Vagina (tissue), 2 donors: ENCODE data around the gene TULP1. TPM values are rescaled to one million over a fixed set of nuclear protein-coding genes. Genes with fewer than 3 reads are reported as not detected.

ENCODE experiments used
- DNase-seq, 2 donors: peaks; one replicate each; pipeline ENCODE4 v3.0.0-alpha.2; 2017; ENCODE audit errors: extremely low spot score in 2 of 2
- H3K27ac ChIP-seq: fragments of 200-600 bp; sonication (generic); one replicate; pipeline ENCODE4 v1.5.1; 2019
- H3K27me3 ChIP-seq: fragments of 200-600 bp; sonication (generic); one replicate; pipeline ENCODE4 v1.5.1; 2019
- H3K36me3 ChIP-seq, 2 donors: fragments of 200-600 bp; sonication (generic); one replicate each; pipeline ENCODE4 v1.5.1; 2017 to 2019
- H3K4me1 ChIP-seq: fragments of 200-600 bp; sonication (generic); one replicate; pipeline ENCODE4 v1.5.1; 2019
- H3K4me3 ChIP-seq, 2 donors: fragments of 200-600 bp; sonication (generic); 1 replicate in 1 of 2; 2 replicates in 1 of 2; pipeline ENCODE4 v1.5.1; 2016 to 2019
- H3K9me3 ChIP-seq: fragments of 200-600 bp; sonication (generic); one replicate; pipeline ENCODE4 v1.5.1; 2019
- CTCF ChIP-seq, 3 experiments: fragments of 450-650 bp in 2 of 3; fragments of 200-600 bp in 1 of 3; sonication (generic) in 1 of 3; IDR thresholded peaks; one replicate each; pipeline ENCODE4 v1.5.1; 2017 to 2019; ENCODE audit warnings: antibody characterized with exemption in 3 of 3, mild to moderate bottlenecking in 2 of 3, moderate library complexity in 2 of 3
- POLR2A ChIP-seq, 2 donors: fragments of 450-650 bp; IDR thresholded peaks; one replicate each; pipeline ENCODE4 v1.6.1; 2017; ENCODE audit warnings: antibody characterized with exemption in 2 of 2, mild to moderate bottlenecking in 2 of 2, moderate library complexity in 2 of 2
- POLR2AphosphoS5 ChIP-seq, 2 donors: sonication (generic); formaldehyde crosslinking; IDR thresholded peaks; one replicate each; pipeline ENCODE4 v1.9.0; 2017; ENCODE audit warnings: antibody characterized with exemption in 2 of 2, mild to moderate bottlenecking in 2 of 2, low read depth in 1 of 2; ENCODE audit not compliant: insufficient read depth in 1 of 2
- intact Hi-C: fragments of 100-400 bp; cut with DNase I; formaldehyde crosslinking; loops from one replicate; pipeline ENCODE4 v1.15.1; 2023
- total RNA-seq: library from RNA; depleted of rRNA; stranded (reverse); fragments of >200 nt; gene quantifications from one replicate; pipeline ENCODE4 v1.2.3, GENCODE V29; 2016

TULP1 gene
- total RNA-seq, 1 donor from 2014 or later, result not detected

GRCh38 chr6:35468181-35468979 is 44.3 kb downstream of the TULP1 start, which contains the start of gene RPL10A:
Gene RPL10A (plus strand): TSS chr6:35468401. CDS start chr6:35468435, 34 bp downstream.
- peak in 1 of 2 donors; percentile 97 for DNase-seq
- intact Hi-C loops, result no loop called here
- Histone ChIP-seq H3K27me3 (no peaks in the 10 kb centered on the region), H3K4me1 (peaks cover 39% of the 10 kb centered on the region), H3K27ac (peak within 1 kb of the TSS; percentile 91), H3K9me3 (no peaks in the 10 kb centered on the region), H3K4me3 (peak within 1 kb of the TSS; percentile 75 to 76), H3K36me3 (peaks cover 0 to 23% of the 10 kb centered on the region in 2 donors)
- TF ChIP-seq POLR2A (IDR thresholded peaks at IDR 0.05) (peak in 1 of 2 donors; percentile 91), POLR2AphosphoS5 (IDR thresholded peaks at IDR 0.05; ENCODE audit: insufficient read depth in 1 of 2, low read depth in 1 of 2) (peak; percentile 94 to 99), CTCF (IDR thresholded peaks at IDR 0.05) (peak; percentile 89 to 97 (median 96))

GRCh38 chr6:35465646-35466045 is 47.0 kb downstream of the TULP1 start:
- Histone ChIP-seq H3K36me3 (peaks cover 0 to 15% of the 10 kb centered on the region in 2 donors), H3K27ac (no peak overlapping the region), H3K9me3 (no peaks in the 10 kb centered on the region), H3K4me3 (no peak overlapping the region), H3K4me1 (peaks cover 22% of the 10 kb centered on the region), H3K27me3 (no peaks in the 10 kb centered on the region)
- no peak for DNase-seq
- intact Hi-C loops, result no loop called here
- TF ChIP-seq POLR2AphosphoS5 (IDR thresholded peaks at IDR 0.05; ENCODE audit: insufficient read depth in 1 of 2, low read depth in 1 of 2), result no peak
- no peak for TF ChIP-seq POLR2A (IDR thresholded peaks at IDR 0.05)
- TF ChIP-seq CTCF (IDR thresholded peaks at IDR 0.05), result no peak

- Histone ChIP-seq H3K36me3 (peaks cover 0 to 24% of the 10 kb centered on the region in 2 donors), H3K27me3 (no peaks in the 10 kb centered on the region), H3K4me3 (no peak overlapping the region), H3K9me3 (no peaks in the 10 kb centered on the region), H3K27ac (no peak overlapping the region), H3K4me1 (peaks cover 5% of the 10 kb centered on the region)
- TF ChIP-seq POLR2AphosphoS5 (IDR thresholded peaks at IDR 0.05; ENCODE audit: insufficient read depth in 1 of 2, low read depth in 1 of 2) (no peak), CTCF (IDR thresholded peaks at IDR 0.05) (no peak)
- intact Hi-C loops, result no loop called here
- no peak for DNase-seq
These were observed 49.4 kb downstream of the TULP1 start for GRCh38 chr6:35463292-35463691.

GRCh38 chr6:35461270-35461669 is 51.4 kb downstream of the TULP1 start:
- TF ChIP-seq POLR2A (IDR thresholded peaks at IDR 0.05) (no peak), POLR2AphosphoS5 (IDR thresholded peaks at IDR 0.05; ENCODE audit: insufficient read depth in 1 of 2, low read depth in 1 of 2) (peak in 1 of 2 donors; percentile 39), CTCF (IDR thresholded peaks at IDR 0.05) (no peak)
- H3K4me3 ChIP-seq, result no peak overlapping the region
- intact Hi-C loops, result no loop called here
- H3K36me3 ChIP-seq, result peaks cover 0 to 34% of the 10 kb centered on the region in 2 donors
- no peaks in the 10 kb centered on the region for H3K9me3 ChIP-seq
- H3K27ac ChIP-seq, result no peak overlapping the region
- no peaks in the 10 kb centered on the region for H3K27me3 ChIP-seq
- H3K4me1 ChIP-seq, result peaks cover 5% of the 10 kb centered on the region
- DNase-seq, result no peak

- TF ChIP-seq CTCF (IDR thresholded peaks at IDR 0.05), result no peak
- TF ChIP-seq POLR2AphosphoS5 (IDR thresholded peaks at IDR 0.05; ENCODE audit: insufficient read depth in 1 of 2, low read depth in 1 of 2), result no peak
- no peak for TF ChIP-seq POLR2A (IDR thresholded peaks at IDR 0.05)
- Histone ChIP-seq H3K36me3 (peaks cover 0 to 33% of the 10 kb centered on the region in 2 donors), H3K9me3 (no peaks in the 10 kb centered on the region), H3K4me3 (no peak overlapping the region), H3K27ac (no peak overlapping the region), H3K4me1 (peaks cover 31% of the 10 kb centered on the region), H3K27me3 (no peaks in the 10 kb centered on the region)
- intact Hi-C loops, result no loop called here
- DNase-seq, result no peak
These were observed 54.8 kb downstream of the TULP1 start for GRCh38 chr6:35457907-35458306.
